Renal cortical epithelial cell (primary cell): ENCODE data around the gene IRF2BP2. TPM values are rescaled to one million over a fixed set of nuclear protein-coding genes. Genes with fewer than 3 reads are reported as not detected.
A peak's percentile ranks its signal among the peaks of the same experiment; 100 is the strongest.
"Not testable (repeated sequence)": the region's sequence is repeated elsewhere in the genome, so short reads cannot be mapped to it uniquely, and the experiment has no call there.

ENCODE experiments used
- DNase-seq: peaks from one replicate; pipeline ENCODE4 v3.0.0-alpha.2; 2011; ENCODE audit warnings: low read depth
- total RNA-seq: library from RNA; depleted of rRNA; stranded (reverse); fragments of >200 nt; gene quantifications from 2 replicates; pipeline ENCODE4 v1.2.3, GENCODE V29; 2014

Gene IRF2BP2
- total RNA-seq, result 53.0 and 79.6 TPM in 2 replicates

DNA sequence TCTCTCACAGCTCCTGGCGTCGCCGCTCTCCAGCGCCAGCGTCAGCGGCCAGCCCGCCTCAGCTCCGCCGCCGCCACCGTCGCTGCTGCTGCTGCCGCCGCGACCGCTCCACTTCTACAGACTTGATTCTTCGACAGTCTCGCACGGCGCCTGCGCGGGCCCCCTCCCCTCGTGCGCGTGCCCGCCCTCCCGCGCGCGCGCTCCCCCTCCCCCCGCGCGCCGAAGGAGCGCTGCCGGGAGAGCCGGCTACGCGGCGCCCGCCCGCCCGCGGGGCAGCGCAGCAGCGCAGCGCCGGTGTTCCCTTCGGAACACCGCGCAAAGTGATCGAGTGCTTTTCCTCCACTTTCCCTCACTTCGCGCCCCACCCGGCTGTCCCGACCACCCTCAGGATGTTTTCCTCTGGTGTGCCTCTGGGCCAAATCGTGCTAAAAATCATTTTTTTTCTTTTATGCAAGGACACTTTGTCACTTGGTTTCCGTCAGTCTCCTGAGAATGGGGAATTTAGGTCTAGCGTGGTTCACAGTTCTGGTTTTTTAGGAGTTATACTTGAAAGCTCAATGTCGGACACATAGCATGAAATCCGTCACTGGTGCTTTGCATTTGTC, at the start of gene IRF2BP2:
Gene IRF2BP2, minus strand, starts transcription at position 118 of the 605 bp plus-strand sequence. CDS start 684 bp downstream, outside the sequence.
- DNase-seq, result peak; percentile 63

DNA sequence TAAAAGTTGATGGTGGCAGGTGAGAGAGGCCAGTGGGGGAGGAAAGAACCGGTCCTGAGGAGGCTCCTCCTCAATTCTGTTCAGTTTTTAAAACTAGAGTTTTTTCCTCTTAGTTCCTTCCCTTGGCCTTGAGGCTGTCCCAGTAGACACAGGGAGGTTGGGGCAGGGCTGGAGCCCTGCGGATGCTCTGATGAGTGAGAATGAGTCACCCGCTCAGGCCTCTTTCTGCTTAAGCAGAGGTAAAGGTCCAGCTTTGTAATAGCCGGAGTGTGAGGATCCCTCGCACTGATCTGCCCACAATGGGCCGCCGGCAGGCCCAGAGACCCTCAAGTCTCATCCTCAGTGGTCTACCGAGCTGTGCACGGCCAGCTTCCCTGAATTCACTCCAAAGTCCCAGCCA, 49.6 kb upstream of the IRF2BP2 start:
- DNase-seq, result peak; percentile 83

GRCh38 chr1:234658138-234658537, 48.2 kb upstream of the IRF2BP2 start:
- peak; percentile 86 for DNase-seq

GRCh38 chr1:234656944-234657654, 47.1 kb upstream of the IRF2BP2 start:
- DNase-seq, result peak; percentile 97

DNA sequence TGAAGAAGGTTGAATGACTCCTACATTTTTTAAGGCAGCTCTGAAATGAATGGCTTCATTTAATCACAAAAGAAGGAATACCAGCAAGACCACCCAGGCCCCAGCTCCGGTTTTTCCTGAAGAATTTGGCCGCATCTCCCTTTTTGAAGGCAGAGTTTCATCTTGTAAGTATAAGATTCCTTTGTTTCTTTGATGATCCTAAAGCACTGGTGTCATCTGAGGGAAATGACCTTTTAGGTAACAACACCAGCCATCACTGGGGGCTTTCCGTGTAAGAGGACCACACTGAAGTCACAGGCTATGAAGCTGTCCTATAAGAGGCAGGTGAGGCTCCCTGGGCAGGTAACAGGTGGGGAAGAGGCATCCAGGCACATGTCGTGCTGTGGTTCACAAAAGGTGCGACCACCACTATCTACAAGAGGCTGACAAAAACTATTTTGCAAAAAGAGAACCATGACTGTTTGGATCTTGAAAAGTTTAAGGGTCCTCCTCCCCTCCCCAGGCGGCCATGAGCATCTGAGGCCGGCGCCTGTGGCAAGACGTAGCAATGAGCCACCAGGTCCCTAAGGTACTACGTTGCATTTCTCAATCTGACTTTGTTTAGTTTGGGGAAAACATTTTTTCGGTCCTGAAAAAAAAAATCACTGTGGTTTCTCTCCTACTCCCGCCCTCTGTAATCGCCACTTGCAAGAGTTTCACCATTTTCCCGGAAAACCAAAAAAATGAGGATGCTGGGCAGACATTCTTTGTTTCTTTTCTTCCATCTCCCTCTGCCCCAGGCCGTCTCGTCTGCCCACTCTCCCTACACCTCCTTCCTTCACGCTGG, 46.3 kb upstream of the IRF2BP2 start:
- DNase-seq, result no peak

DNA sequence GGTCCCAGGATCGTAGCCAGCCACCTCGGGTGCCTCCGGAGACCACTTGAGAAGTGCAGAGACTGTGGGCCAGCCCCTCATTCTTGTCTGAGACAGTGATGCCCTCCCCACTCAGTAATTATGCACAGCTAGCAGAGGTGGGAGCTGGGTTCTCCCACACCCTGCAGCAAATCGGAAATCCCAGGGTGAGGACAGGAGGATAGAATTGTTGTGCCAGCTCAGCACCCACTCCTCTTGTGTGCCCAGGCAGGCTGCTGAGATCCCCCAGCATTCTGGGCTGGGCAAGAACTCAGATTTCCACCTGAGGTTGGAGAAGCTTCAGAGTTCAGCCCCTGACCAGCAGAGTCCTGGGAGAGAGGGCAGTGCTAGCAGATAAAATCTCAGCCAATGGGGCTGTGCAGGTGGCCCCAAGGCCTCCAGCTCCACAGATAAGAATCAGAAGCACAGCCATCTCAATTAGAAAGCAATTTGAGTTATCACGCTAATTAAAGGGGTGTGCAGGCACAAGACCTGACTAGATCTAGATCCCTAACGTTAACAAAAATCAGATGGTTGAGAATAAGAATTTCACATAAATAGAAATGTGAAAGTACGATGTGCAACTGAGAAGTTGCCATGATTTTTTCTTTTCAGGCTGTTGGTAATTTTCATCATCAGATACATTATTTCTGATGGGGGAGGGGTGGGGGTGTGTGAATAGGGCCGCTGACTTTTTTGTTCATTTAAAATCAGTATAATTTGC, 45.5 kb upstream of the IRF2BP2 start:
- no peak for DNase-seq

- DNase-seq, result no peak
Measured at GRCh38 chr1:234654002-234654733, 44.2 kb upstream of the IRF2BP2 start.

- no peak for DNase-seq
Measured at GRCh38 chr1:234649432-234650081, 39.6 kb upstream of the IRF2BP2 start.

DNA sequence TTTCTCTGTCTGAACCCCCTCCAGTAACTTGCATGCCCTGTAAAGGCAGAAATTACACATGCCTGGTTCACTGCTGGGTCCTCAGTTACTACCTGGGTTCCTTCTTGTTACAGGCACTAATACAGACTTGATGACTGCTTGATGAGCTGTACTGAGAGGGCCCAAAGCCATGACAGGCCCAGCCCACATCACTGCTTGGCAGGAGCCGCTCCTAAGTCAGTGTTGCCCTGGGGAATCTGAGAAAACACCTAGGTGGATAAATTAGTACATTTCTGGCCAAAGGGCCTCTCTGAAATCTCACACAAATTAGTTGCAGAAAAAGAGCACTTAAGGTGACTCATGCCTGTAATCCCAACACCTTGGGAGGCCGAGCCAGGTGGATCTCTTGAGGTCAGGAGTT, 37.8 kb upstream of the IRF2BP2 start:
- peak; percentile 80 for DNase-seq

DNA sequence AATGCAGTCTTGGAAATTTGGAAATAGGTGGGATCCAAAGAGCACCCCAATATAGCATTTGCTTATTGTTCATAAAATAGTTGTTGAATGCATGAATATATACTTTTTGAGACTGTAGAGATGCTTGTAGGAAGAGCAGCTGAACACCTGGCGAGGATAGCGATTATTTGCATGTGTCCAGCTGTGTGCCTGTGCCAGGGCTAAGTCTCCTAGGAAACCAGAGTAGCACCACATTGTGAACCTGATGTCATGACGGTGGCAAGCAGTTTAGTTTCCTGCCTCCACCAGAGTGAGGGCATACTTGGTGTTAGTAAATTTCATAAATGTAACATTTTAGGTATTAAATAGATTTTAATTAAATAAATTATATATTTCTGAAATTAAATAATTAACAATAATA, 37.3 kb upstream of the IRF2BP2 start:
- no peak for DNase-seq

GRCh38 chr1:234645964-234646363, 36.0 kb upstream of the IRF2BP2 start:
- DNase-seq, result no peak

DNA sequence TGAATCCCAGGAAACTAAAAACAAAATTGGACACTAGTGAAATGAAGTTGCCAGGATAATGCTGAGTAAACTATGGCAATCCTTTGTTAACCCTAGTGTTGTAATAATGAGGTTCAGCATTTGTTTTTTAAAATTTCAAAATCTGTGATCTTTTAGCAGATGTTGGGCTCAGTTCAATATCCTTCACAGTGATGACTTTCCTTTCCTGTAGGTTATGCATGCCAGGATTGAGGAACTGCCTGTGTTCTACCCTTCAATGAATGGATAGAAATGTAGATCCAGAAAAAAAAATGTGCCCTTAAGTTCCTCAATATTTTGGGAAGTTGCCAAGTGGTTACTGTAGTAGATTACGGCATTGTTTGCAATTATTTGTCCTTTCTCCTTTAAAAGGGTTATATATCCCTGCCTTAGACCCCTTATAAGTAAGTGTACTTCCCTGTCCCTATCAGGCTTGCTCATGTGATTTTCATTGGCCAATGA, 35.5 kb upstream of the IRF2BP2 start:
- DNase-seq, result no peak

DNA sequence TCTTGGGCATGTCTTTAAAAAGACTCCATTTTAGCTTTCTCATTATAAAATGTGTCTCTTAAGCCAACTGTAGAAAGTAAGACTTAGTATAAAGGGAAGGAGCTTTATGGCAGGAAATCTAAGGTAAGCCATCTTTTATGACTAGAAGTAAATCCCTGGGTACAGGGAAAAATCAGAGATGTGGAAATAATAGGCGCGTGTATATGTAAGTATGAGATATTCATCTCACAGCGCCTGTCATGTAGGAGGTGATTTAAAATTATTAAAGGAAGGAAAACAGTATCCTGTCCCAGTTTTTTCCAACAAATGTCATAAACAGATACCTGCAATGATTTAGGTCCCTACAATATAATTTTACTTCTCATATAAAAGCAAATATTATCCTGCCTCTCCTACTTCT, 35.0 kb upstream of the IRF2BP2 start:
- DNase-seq, result no peak

GRCh38 chr1:234643850-234644134, 33.8 kb upstream of the IRF2BP2 start:
- DNase-seq, result no peak

DNA sequence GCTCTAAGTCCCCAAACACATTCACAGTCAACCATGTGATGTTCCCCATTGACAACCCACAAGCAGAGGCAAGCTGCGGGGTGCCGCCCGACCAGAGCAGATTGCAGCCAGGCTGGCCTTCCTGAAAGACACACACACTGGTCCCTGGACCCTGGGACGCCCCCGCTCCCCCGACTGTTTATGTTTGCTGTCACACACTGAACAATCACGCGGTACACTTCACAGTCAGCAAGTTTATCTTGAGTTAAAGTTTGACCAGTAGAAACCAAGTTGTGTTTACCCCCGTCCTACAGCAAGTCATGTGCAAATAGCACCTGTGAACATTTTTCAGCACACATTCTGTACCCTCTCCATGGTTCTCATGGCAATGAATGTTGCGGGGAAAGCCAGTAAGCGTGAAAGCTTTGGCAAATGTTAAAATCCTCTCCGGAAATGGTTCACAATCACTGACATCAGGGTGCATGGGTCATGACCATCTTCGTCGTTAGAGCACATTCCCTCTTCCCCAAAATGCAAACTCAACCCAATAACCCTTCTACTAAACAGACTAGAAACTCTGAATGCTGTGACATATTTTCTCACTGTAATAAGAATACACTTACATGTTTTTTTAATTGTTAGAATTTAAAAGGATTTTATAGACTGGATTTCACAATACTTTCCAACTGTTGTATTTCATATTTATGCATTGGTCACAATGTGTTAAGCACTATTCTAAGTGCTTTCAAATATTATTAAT, 33.3 kb upstream of the IRF2BP2 start:
- DNase-seq, result peak; percentile 96

DNA sequence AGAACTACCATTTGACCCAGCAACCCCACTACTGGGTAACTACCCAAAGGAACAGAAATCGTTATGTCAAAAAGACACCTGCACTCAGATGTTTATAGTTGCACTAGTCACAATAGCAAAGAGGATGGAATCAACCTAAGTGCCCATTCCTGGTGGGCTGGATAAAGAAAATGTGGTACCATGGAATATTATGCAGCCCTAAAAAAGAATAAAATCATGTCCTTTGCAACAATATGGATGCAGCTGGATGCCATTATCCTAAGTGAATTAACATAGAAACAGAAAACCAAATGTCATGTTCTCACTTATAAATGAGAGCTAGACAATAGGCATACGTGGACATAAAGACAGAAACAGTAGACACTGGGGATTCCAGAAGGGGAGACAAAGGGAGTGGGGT, 32.5 kb upstream of the IRF2BP2 start:
- DNase-seq, result no peak

GRCh38 chr1:234639961-234640360, 30.0 kb upstream of the IRF2BP2 start:
- DNase-seq, result no peak

- peak; percentile 94 for DNase-seq
Measured at GRCh38 chr1:234638832-234639799, 29.1 kb upstream of the IRF2BP2 start.

- not testable (repeated sequence) for DNase-seq
Measured at GRCh38 chr1:234634922-234635321, 24.9 kb upstream of the IRF2BP2 start.
